ENCODE results near the gene MMD2.
"Not testable (repeated sequence)": the region's sequence is repeated elsewhere in the genome, so short reads cannot be mapped to it uniquely, and the experiment has no call there.

MMD2 gene

DNA sequence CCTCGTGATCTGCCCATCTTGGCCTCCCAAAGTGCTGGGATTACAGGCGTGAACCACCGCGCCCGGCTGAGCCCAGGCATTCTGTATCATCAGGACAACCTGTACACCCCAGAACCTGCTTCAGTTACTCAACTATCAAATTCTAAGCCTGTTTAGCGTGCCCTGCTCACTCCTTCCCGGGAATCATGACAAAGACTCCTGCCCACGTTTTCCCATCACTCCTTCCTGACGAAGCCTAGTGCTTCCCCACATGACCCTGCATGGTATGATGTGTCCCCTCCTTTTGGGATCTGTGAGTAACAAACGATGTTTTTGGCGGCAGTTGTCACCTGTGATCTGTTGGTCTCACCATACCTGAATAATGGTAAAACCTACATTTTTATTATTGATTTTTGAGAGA, 63.2 kb downstream of the MMD2 start:
- DNase-seq (ENCODE audit: low read depth) = no peak
- TF ChIP-seq, protein P1, sequence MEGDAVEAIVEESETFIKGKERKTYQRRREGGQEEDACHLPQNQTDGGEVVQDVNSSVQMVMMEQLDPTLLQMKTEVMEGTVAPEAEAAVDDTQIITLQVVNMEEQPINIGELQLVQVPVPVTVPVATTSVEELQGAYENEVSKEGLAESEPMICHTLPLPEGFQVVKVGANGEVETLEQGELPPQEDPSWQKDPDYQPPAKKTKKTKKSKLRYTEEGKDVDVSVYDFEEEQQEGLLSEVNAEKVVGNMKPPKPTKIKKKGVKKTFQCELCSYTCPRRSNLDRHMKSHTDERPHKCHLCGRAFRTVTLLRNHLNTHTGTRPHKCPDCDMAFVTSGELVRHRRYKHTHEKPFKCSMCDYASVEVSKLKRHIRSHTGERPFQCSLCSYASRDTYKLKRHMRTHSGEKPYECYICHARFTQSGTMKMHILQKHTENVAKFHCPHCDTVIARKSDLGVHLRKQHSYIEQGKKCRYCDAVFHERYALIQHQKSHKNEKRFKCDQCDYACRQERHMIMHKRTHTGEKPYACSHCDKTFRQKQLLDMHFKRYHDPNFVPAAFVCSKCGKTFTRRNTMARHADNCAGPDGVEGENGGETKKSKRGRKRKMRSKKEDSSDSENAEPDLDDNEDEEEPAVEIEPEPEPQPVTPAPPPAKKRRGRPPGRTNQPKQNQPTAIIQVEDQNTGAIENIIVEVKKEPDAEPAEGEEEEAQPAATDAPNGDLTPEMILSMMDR (IDR thresholded peaks at IDR 0.05; ENCODE audit: low read length, missing control alignments) = no peak
- no peak overlapping the region for H3K4me3 ChIP-seq (replicated peaks; ENCODE audit: low read depth, low read length)

DNA sequence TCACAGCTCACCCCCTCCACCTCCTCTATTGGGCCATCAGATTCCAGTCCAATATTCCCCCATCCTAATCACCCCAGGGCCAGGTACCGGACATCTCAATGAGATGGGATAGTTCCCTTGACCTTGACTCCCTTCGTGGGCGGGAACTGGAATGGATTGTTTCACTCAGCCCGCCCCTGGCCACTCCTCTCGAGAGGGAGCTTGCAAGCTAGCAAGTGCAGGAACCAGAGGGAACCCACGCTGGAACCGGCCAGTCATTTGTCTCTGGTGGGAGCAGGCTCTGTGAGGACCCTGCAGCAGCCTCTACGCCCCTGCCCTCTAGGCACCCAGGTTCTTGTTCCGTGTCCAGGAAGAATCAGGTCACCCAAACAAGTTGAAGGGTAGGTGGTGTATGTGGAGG, 64.5 kb downstream of the MMD2 start:
- H3K4me3 ChIP-seq (replicated peaks; ENCODE audit: low read depth, low read length) = no peak overlapping the region
- TF ChIP-seq, protein P1 (IDR thresholded peaks at IDR 0.05; ENCODE audit: low read length, missing control alignments) = no peak
- no peak for DNase-seq (ENCODE audit: low read depth)

DNA sequence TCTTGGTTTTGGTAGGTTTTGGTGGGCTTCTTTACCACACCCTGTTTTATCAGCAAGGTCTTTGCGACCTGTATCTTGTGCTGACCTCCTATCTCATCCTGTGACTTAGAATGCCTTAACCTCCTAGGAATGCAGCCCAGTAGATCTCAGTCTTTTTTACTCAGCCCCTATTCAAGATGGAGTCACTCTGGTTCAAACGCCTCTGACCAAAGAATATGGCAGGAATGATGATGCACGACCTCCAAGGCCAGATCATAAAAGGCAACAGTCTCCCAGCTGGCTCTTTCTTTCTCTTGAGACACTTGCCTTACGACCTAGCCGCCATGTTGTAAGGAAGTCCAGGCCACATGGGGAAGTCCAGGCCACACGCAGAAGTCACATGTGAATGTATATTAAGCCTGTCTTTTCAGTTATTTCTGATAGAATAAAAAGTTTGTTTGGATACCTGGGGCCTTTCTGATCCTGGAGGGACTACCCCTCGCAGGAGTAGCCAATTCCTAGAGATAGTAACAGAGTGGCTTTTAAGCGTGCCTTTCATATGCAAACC, 65.0 kb downstream of the MMD2 start:
- TF ChIP-seq, protein P1 (IDR thresholded peaks at IDR 0.05; ENCODE audit: low read length, missing control alignments) = no peak
- DNase-seq (ENCODE audit: low read depth) = no peak

DNA sequence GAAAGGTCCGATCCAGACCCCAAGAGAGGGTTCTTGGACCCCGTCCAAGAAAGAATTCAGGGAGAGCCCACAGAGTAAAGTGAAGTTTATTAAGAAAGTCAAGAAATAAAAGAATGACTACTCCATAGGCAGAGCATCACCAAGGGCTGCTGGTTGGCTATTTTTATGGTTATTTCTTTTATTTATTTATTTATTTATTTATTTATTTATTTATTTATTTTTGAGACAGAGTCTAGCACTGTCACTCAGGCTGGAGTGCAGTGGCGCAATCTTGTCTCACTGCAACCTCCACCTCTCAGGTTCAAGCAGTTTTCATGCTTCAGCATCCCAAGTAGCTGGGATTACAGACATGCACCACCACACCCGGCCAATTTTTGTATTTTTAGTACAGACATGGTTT, 65.8 kb downstream of the MMD2 start:
- H3K4me3 ChIP-seq (replicated peaks; ENCODE audit: low read depth, low read length); DNase-seq (ENCODE audit: low read depth): not testable (repeated sequence)

More for the DNA sequence above, 65.0 kb downstream of the MMD2 start:
- H3K4me3 ChIP-seq (replicated peaks; ENCODE audit: low read depth, low read length) = no peak overlapping the region

DNA sequence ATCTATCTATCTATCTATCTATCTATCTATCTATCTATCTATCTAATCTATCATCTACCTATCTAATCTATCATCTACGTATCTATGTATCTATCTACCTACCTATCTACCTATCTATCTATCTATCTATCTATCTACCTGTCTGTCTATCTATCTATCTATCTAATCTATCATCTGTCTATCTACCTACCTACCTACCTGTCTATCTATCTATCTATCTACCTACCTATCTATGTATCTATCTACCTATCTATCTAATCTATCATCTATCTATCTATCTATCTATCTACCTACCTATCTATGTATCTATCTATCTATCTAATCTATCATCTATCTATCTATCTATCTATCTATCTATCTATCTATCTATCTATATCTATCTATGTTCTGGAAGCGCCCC, 67.5 kb downstream of the MMD2 start:
- not testable (repeated sequence) for DNase-seq (ENCODE audit: low read depth); H3K4me3 ChIP-seq (replicated peaks; ENCODE audit: low read depth, low read length)

DNA sequence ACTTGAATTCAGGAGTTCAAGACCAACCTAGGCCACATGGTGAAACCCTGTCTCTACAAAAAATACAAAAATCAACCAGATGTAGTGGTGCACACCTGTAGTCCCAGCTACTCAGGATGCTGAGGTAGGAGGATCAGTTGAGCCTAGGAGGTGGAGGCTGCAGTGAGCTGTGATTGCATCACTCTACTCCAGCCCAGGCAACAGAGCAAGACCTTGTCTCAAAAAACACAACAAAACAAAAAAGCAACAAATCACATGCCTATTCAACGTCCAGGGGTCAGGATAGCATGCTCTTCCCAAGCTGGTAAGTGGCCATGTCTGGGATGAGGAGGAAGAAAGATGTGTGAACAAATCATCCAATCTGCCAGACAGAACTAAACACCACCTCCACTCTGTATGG, 69.3 kb downstream of the MMD2 start:
- DNase-seq (ENCODE audit: low read depth) = no peak
- H3K4me3 ChIP-seq (replicated peaks; ENCODE audit: low read depth, low read length) = no peak overlapping the region
- TF ChIP-seq, protein P1 (IDR thresholded peaks at IDR 0.05; ENCODE audit: low read length, missing control alignments) = no peak

DNA sequence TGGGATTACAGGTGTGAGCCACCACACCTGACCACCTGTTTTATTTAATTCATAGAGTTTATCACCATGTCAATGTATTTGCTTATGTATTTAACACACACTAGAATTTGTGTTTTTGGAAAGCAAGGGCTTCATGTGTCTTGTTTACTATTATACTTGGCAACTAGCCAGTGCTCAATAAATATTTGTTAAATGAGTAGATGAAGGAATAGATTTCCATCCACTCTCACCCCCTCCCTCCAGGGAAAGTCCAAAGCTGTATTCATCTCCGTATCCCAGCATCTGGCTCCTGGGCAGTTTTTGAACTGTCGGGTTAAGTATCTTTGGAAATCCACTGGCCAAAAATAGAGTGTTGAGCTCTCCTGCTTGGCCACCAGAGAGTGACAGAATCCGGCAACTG, 70.8 kb downstream of the MMD2 start:
- TF ChIP-seq, protein P1 (IDR thresholded peaks at IDR 0.05; ENCODE audit: low read length, missing control alignments) = no peak
- H3K4me3 ChIP-seq (replicated peaks; ENCODE audit: low read depth, low read length) = no peak overlapping the region

DNA sequence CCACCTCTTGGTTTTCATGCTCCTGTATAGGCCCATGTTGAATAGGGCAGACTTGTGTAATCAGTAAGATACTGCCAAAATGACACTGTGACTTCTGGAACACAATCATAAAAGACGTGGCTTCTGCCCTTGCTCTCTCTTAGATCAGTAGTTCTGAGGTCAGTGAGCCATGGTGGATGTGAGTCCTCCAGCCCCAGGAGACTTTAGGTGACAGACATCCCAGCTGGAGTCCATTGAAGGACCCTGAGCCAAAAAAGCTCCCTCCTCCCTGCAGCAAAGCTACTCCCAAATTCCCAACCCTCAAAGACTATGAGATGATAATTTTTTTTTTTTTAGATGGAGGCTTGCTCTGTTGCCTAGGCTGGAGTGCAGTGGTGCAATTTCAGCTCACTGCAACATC, 72.3 kb downstream of the MMD2 start:
- DNase-seq (ENCODE audit: low read depth) = no peak
- TF ChIP-seq, protein P1 (IDR thresholded peaks at IDR 0.05; ENCODE audit: low read length, missing control alignments) = no peak
- no peak overlapping the region for H3K4me3 ChIP-seq (replicated peaks; ENCODE audit: low read depth, low read length)

More for the DNA sequence above, 70.8 kb downstream of the MMD2 start:
- no peak for DNase-seq (ENCODE audit: low read depth)
